ENCODE results near the gene SEPTIN6. TPM values are rescaled to one million over a fixed set of nuclear protein-coding genes. Genes with fewer than 3 reads are reported as not detected.

The SEPTIN6 gene
- total RNA-seq, 4 donors from 2014 or later = 10.1 to 14.1 (median 10.9) TPM

DNA sequence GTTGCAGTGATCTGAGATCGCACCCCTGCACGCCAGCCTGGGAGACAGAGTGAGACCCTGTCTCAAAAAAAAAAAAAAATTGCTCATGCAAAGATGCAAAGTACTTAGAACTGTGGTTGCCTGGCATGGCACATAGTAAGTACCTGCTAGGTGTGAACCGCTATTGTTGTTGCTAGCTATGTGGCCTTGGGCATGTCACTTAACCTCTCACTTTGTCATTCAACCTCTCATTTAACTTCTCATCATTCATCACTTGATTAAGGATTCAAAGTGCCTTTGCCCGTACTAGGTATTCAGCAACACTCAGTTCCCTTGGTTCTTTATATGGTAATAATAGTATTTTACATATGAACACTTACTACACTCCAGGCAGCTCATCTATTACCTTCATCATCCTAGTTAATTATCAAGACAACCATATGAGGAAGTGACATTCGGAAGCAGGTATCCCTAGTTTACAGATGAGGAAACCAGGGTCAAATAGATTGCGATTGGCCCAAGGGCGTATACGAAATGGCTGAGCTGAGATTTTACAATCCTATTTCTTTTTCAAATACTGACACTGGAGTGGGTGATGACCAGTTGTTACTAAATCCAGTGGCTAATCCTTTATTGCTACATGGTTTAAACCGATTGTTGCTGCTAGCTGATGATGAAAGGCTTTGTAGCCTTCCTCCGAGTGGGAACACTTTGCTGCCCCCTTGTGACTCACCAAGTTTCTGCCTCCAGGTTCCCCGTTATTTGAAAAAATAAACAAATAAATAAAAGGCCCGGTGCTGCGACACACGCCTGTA, 36.6 kb upstream of the SEPTIN6 start:
- peak; percentile 64 to 77 for DNase-seq (ENCODE audit: low spot score in 2 of 2)
- Histone ChIP-seq H3K27me3 (no peaks in the 10 kb centered on the region), H3K9me3 (no peaks in the 10 kb centered on the region), H3K4me1 (peaks cover under 1% of the 10 kb centered on the region), H3K27ac (no peak overlapping the region), H3K4me3 (no peak overlapping the region), H3K36me3 (no peaks in the 10 kb centered on the region)
- 50% methylated on average over 14 of the region's 14 CpGs for WGBS
- TF ChIP-seq POLR2AphosphoS5 (IDR thresholded peaks at IDR 0.05) = no peak
- no peak for TF ChIP-seq POLR2A (IDR thresholded peaks at IDR 0.05)
- TF ChIP-seq, protein P1, sequence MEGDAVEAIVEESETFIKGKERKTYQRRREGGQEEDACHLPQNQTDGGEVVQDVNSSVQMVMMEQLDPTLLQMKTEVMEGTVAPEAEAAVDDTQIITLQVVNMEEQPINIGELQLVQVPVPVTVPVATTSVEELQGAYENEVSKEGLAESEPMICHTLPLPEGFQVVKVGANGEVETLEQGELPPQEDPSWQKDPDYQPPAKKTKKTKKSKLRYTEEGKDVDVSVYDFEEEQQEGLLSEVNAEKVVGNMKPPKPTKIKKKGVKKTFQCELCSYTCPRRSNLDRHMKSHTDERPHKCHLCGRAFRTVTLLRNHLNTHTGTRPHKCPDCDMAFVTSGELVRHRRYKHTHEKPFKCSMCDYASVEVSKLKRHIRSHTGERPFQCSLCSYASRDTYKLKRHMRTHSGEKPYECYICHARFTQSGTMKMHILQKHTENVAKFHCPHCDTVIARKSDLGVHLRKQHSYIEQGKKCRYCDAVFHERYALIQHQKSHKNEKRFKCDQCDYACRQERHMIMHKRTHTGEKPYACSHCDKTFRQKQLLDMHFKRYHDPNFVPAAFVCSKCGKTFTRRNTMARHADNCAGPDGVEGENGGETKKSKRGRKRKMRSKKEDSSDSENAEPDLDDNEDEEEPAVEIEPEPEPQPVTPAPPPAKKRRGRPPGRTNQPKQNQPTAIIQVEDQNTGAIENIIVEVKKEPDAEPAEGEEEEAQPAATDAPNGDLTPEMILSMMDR (IDR thresholded peaks at IDR 0.05) = peak in 1 of 2 donors; percentile 42
- no peak for TF ChIP-seq EP300 (IDR thresholded peaks at IDR 0.05)

DNA sequence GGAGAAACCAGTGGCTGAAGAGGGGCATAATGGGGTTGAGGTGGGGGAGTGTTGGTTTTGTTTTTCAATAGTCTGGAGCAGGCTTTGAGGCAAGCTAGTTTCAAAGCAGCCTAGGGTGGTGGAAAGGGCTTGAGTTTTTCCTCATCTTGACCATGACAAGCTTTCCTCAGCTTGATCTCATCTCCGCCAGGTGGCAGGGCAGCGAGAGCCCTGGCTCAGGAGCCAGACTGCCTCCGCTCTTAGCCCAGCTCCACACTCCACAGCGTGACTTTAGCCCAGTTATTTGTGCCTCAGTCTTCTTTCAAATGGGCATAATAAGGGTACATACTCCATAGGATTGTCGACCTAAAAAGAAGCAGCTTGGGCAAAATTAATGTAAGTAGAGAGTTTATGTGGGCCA, 35.5 kb upstream of the SEPTIN6 start:
- 64% methylated on average over 5 of the region's 5 CpGs for WGBS
- Histone ChIP-seq H3K36me3 (no peaks in the 10 kb centered on the region), H3K27me3 (no peaks in the 10 kb centered on the region), H3K4me3 (no peak overlapping the region), H3K4me1 (no peaks in the 10 kb centered on the region), H3K9me3 (no peaks in the 10 kb centered on the region), H3K27ac (no peak overlapping the region)
- DNase-seq (ENCODE audit: low spot score in 2 of 2) = no peak
- TF ChIP-seq POLR2A (IDR thresholded peaks at IDR 0.05) = no peak
- no peak for TF ChIP-seq EP300 (IDR thresholded peaks at IDR 0.05)
- TF ChIP-seq, protein P1 (IDR thresholded peaks at IDR 0.05) = no peak
- no peak for TF ChIP-seq POLR2AphosphoS5 (IDR thresholded peaks at IDR 0.05)

DNA sequence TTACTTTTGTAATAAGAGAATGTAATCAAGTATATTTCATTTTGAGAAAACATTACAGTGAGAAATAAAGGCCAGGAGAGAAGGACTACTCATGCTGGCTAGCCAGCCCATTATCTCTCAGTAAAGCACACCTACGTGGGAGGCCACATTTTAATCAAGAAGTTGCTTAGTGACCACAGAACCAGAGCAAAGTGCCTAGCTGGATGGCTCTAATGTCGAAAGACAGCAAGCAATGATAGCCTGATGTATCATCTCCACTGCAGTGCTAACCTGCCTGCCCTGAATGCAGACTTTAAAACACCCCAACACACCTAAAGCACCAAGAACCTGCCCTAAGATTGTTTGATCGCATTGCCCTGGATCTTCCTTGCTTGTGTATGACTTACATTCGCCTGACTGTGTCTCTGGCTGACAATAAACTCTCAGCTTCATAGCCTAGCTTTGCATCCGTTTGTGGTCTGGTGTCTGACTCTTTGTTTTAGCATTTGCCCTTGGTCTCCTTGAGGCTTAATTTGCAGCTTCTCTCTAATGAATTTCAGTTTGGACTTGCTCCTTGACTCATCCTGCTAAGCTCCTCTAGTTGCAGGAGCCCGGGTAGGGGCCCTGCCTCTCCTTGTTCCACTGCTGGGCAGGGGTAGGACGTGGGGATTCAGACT, 34.1 kb upstream of the SEPTIN6 start:
- no peak overlapping the region for H3K4me3 ChIP-seq
- no peak for DNase-seq (ENCODE audit: low spot score in 2 of 2)
- H3K27me3 ChIP-seq = no peaks in the 10 kb centered on the region
- H3K36me3 ChIP-seq = no peaks in the 10 kb centered on the region
- H3K9me3 ChIP-seq = no peaks in the 10 kb centered on the region
- H3K27ac ChIP-seq = no peak overlapping the region
- no peak for TF ChIP-seq EP300 (IDR thresholded peaks at IDR 0.05)
- TF ChIP-seq, protein P1 (IDR thresholded peaks at IDR 0.05) = no peak
- no peak for TF ChIP-seq POLR2AphosphoS5 (IDR thresholded peaks at IDR 0.05)
- no peak for TF ChIP-seq POLR2A (IDR thresholded peaks at IDR 0.05)
- no peaks in the 10 kb centered on the region for H3K4me1 ChIP-seq
- WGBS = 66% methylated on average over 7 of the region's 7 CpGs

DNA sequence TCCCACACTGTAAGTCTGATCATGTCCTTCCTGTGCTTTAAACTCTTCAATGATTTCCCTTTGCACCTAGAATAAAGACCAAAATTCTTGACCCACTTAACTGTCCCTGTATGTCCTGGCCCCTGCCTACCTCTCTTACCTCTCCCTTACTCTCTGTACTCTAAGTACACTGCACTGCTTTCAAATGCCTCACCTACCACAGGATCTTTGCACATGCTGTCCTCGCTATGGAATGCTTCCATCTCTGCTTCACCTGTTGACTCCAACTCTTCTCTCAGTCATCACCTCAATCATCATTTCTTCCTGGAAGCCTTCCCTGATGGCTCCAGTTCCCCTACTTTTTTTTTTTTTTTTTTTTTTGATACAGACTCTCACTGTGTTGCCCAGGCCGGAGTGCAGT, 29.0 kb upstream of the SEPTIN6 start:
- Histone ChIP-seq H3K4me1 (no peaks in the 10 kb centered on the region), H3K9me3 (no peaks in the 10 kb centered on the region), H3K36me3 (no peaks in the 10 kb centered on the region), H3K4me3 (no peak overlapping the region), H3K27ac (no peak overlapping the region), H3K27me3 (no peaks in the 10 kb centered on the region)
- TF ChIP-seq EP300 (IDR thresholded peaks at IDR 0.05) (no peak), POLR2A (IDR thresholded peaks at IDR 0.05) (no peak), POLR2AphosphoS5 (IDR thresholded peaks at IDR 0.05) (no peak)
- TF ChIP-seq, protein P1 (IDR thresholded peaks at IDR 0.05) = no peak
- DNase-seq (ENCODE audit: low spot score in 2 of 2) = no peak
- 80% methylated on average over 2 of the region's 2 CpGs for WGBS

DNA sequence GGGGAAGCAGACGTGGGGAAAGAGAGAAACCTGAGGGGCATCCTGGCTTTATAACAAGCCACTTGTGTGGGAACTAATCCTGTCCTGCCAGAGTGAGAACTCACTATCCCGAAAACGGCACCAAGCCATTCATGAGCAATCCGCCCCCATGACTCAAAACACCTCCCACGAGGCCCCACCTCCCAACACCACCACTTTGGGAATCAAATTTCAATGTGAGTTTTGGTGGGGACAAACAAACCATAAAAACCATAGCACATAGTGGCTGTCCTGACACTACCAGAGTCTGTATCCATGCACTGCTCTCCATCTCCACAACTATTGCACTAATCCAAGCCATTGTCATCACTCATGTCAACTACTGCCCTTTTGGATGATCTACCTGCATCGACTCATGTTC, 28.5 kb upstream of the SEPTIN6 start:
- WGBS = 70% methylated on average over 6 of the region's 6 CpGs
- no peak for DNase-seq (ENCODE audit: low spot score in 2 of 2)
- Histone ChIP-seq H3K4me3 (no peak overlapping the region), H3K36me3 (no peaks in the 10 kb centered on the region), H3K27me3 (no peaks in the 10 kb centered on the region), H3K27ac (no peak overlapping the region), H3K9me3 (no peaks in the 10 kb centered on the region), H3K4me1 (no peaks in the 10 kb centered on the region)
- TF ChIP-seq EP300 (IDR thresholded peaks at IDR 0.05) = no peak
- TF ChIP-seq, protein P1 (IDR thresholded peaks at IDR 0.05) = no peak
- TF ChIP-seq POLR2A (IDR thresholded peaks at IDR 0.05) = no peak
- TF ChIP-seq POLR2AphosphoS5 (IDR thresholded peaks at IDR 0.05) = no peak
